ENCODE data around the gene TDRD1.

TDRD1 gene

DNA sequence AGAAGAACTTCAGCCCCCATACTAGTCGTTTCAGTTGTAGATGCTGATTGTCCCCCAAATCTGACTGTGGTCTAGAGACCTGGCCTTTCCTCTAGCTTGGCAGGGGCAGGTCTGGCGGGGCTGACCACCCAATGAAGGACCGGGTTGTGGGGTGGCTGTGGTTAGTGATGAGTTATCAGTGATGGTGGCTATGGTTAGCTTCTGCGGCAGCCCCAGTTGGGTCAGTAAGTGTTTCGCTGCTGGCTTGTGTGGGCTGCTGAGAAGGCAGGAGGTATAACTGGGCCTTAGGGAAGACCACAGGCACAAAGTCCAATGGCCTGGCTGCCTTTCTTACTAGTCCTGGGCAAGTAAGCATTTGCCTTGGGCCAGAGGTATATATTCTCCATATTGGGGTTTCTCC is 81.2 kb downstream of the TDRD1 start:
- Histone ChIP-seq H3K4me3 (ENCODE audit: low read length in 2 of 2) (no peak overlapping the region), H3K27ac (ENCODE audit: low read length) (no peak overlapping the region), H3K27me3 (ENCODE audit: control insufficient read depth in 1 of 2, insufficient read depth in 2 of 2, low read length in 2 of 2) (no peaks in the 10 kb centered on the region)

DNA sequence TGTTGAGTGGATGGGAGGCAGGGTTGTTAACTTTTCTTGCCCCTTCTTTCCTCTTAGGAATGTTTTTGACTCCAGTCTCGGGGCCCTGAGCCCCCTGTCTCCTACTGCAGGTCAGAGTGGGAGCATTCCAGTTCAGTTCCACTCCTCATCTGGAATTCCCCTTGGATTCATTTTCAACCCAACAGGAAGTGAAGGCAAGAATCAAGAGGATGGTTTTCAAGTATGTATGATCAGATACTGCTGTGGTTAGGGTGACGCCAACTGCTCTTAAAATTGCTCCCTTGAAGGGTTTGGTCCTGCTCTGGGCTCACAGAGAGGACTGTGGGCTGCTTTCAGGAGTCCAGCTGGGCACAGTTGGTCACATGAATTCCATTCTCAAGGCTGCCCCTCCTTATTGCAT is 81.9 kb downstream of the TDRD1 start:
- no peak overlapping the region for H3K4me3 ChIP-seq (ENCODE audit: low read length in 2 of 2)
- no peak overlapping the region for H3K27ac ChIP-seq (ENCODE audit: low read length)
- H3K9ac ChIP-seq (ENCODE audit: low read length in 2 of 2): no peak overlapping the region
- no peaks in the 10 kb centered on the region for H3K27me3 ChIP-seq (ENCODE audit: control insufficient read depth in 1 of 2, insufficient read depth in 2 of 2, low read length in 2 of 2)
- H3K4me1 ChIP-seq (ENCODE audit: control insufficient read depth, insufficient read depth, low read length): peaks cover 3% of the 10 kb centered on the region
- no peaks in the 10 kb centered on the region for H3K9me3 ChIP-seq (ENCODE audit: control insufficient read depth in 2 of 2, low read length in 2 of 2)
- H3K36me3 ChIP-seq (ENCODE audit: control insufficient read depth in 2 of 2, insufficient read depth in 2 of 2, low read length in 2 of 2): no peaks in the 10 kb centered on the region

More for the DNA sequence above, 81.2 kb downstream of the TDRD1 start:
- Histone ChIP-seq H3K36me3 (ENCODE audit: control insufficient read depth in 2 of 2, insufficient read depth in 2 of 2, low read length in 2 of 2) (no peaks in the 10 kb centered on the region), H3K4me1 (ENCODE audit: control insufficient read depth, insufficient read depth, low read length) (no peaks in the 10 kb centered on the region), H3K9ac (ENCODE audit: low read length in 2 of 2) (no peak overlapping the region), H3K9me3 (ENCODE audit: control insufficient read depth in 2 of 2, low read length in 2 of 2) (no peaks in the 10 kb centered on the region)

DNA sequence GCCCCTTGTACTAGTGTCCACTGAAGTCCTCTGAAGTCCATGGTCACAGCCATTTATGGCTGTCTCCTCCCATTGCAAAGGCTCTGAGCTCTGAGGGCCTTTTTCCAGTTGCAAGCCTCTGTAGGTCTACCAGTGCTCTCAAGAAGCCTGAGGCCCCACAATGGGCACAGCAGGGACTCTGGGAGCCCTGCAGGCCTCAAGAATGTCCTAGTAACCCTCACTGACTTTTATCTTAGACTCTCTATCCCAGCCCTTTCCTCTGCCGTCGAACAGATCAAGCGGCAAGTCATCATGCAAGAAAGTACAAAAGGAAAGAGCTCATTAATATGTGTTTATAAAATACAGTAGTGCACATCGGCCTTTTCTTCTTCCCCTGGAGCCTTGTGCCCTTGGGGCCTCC is 83.3 kb downstream of the TDRD1 start:
- Histone ChIP-seq H3K36me3 (ENCODE audit: control insufficient read depth in 2 of 2, insufficient read depth in 2 of 2, low read length in 2 of 2) (no peaks in the 10 kb centered on the region), H3K9ac (ENCODE audit: low read length in 2 of 2) (no peak overlapping the region), H3K9me3 (ENCODE audit: control insufficient read depth in 2 of 2, low read length in 2 of 2) (no peaks in the 10 kb centered on the region), H3K4me1 (ENCODE audit: control insufficient read depth, insufficient read depth, low read length) (peaks cover 9% of the 10 kb centered on the region), H3K4me3 (ENCODE audit: low read length in 2 of 2) (no peak overlapping the region), H3K27me3 (ENCODE audit: control insufficient read depth in 1 of 2, insufficient read depth in 2 of 2, low read length in 2 of 2) (no peaks in the 10 kb centered on the region), H3K27ac (ENCODE audit: low read length) (no peak overlapping the region)

DNA sequence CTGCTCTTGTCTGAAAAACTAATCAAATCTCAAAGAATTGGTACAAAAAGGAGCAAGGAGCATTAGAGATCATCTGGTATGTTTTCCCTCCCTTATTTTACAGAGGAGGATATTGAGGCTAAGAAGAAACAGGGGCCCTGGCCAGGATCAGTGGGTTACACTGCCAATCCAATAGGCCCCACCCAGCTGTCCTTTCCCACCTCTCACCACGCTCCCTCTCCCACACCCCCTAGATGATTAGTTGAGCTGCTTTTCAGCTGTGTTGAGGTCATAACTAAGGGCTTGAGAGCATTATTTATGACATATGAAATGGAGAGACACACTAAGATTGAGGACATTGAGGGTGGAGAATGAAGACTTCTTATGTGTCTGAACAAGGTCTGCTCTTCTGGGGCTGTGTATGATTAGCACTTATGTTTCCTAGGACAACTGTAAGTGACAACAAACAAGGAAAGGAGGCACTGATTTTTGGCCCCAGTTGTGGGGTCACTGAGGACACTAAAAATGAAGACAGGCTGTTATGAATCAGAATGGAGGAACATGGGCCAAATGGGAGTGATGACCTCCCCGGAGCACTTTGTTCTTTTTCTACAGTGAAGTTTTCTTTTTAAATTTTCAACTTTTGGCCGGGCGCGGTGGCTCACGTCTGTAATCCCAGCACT is 86.4 kb downstream of the TDRD1 start:
- H3K4me1 ChIP-seq (ENCODE audit: control insufficient read depth, insufficient read depth, low read length): peaks cover 9% of the 10 kb centered on the region
- no peak overlapping the region for H3K27ac ChIP-seq (ENCODE audit: low read length)
- no peaks in the 10 kb centered on the region for H3K36me3 ChIP-seq (ENCODE audit: control insufficient read depth in 2 of 2, insufficient read depth in 2 of 2, low read length in 2 of 2)
- H3K4me3 ChIP-seq (ENCODE audit: low read length in 2 of 2): no peak overlapping the region
- no peaks in the 10 kb centered on the region for H3K9me3 ChIP-seq (ENCODE audit: control insufficient read depth in 2 of 2, low read length in 2 of 2)
- no peak overlapping the region for H3K9ac ChIP-seq (ENCODE audit: low read length in 2 of 2)
- no peaks in the 10 kb centered on the region for H3K27me3 ChIP-seq (ENCODE audit: control insufficient read depth in 1 of 2, insufficient read depth in 2 of 2, low read length in 2 of 2)

DNA sequence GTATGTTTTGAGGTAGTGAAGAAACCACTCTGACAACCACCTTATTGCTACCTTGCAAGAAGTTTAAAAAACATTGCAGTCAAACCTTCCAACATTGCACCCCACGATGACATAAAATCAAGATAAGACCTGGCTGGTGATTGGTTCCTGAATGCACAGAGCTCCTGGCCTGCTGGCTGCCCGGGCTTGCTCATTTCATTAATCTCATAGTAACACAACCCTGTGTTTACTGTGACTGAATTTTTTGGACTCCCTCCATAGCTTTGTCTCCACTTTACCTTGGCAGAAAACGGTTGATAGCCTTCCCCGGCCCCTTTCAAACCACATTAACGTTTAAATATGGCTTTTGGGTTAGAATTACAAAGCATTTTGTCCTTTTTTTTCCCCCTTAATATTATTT is 87.4 kb downstream of the TDRD1 start:
- H3K9me3 ChIP-seq (ENCODE audit: control insufficient read depth in 2 of 2, low read length in 2 of 2): no peaks in the 10 kb centered on the region
- no peaks in the 10 kb centered on the region for H3K27me3 ChIP-seq (ENCODE audit: control insufficient read depth in 1 of 2, insufficient read depth in 2 of 2, low read length in 2 of 2)
- H3K27ac ChIP-seq (ENCODE audit: low read length): no peak overlapping the region
- no peak overlapping the region for H3K4me3 ChIP-seq (ENCODE audit: low read length in 2 of 2)
- no peaks in the 10 kb centered on the region for H3K36me3 ChIP-seq (ENCODE audit: control insufficient read depth in 2 of 2, insufficient read depth in 2 of 2, low read length in 2 of 2)
- H3K9ac ChIP-seq (ENCODE audit: low read length in 2 of 2): no peak overlapping the region
- peaks cover 9% of the 10 kb centered on the region for H3K4me1 ChIP-seq (ENCODE audit: control insufficient read depth, insufficient read depth, low read length)

DNA sequence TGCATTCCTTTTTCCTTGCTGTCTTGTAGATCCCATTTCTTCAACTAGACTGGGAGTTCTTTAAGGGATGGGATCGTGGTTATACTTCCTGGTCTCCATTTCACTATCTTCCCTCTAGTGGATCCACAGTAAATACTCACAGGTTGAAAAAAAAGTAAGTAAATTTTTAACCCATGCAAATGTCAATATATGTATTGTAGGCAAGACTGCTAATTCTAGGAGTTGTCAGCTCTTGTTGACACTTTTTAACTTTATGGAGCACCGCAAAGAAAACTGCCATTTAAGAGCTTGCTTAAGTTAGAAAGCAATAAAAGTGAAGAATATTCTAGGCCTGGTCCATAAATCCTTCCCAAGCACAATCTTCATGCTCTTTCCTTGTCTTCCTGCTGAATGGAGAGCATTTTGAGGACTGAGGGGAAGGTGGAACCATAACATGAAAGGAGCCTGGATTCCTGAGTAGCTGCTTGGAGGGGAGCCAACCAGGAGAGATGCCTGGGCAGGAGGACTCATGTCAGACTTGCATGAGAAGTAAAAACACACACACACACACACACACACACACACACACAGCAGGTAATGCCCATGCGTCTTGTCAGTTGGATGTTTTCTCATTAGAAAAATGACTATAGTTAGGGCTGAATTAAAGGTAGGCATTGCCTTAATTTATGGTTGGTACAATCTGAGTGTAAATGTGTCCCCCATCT is 92.1 kb downstream of the TDRD1 start:
- no peaks in the 10 kb centered on the region for H3K27me3 ChIP-seq (ENCODE audit: control insufficient read depth in 1 of 2, insufficient read depth in 2 of 2, low read length in 2 of 2)
- H3K27ac ChIP-seq (ENCODE audit: low read length): no peak overlapping the region

DNA sequence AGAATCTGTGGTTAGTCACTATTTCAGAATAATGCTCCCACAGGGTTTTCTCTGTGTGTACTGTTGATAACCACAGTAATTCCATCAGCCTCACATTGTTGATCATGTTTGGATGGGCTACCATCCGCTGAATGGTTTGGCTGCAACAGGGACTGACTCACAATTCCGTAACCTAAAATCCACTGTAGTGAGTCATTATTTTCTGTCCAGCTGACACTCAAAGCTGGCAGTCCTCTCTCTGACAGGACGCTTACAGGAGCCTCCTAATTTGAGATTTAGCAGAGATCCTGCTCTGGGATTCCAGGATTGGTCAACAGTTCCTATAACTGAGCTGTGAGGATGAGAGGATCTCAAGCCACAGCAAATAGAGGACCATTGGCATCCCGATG is 92.6 kb downstream of the TDRD1 start:
- H3K27ac ChIP-seq (ENCODE audit: low read length): no peak overlapping the region
- no peaks in the 10 kb centered on the region for H3K36me3 ChIP-seq (ENCODE audit: control insufficient read depth in 2 of 2, insufficient read depth in 2 of 2, low read length in 2 of 2)
- no peak overlapping the region for H3K9ac ChIP-seq (ENCODE audit: low read length in 2 of 2)
- no peaks in the 10 kb centered on the region for H3K27me3 ChIP-seq (ENCODE audit: control insufficient read depth in 1 of 2, insufficient read depth in 2 of 2, low read length in 2 of 2)
- no peaks in the 10 kb centered on the region for H3K9me3 ChIP-seq (ENCODE audit: control insufficient read depth in 2 of 2, low read length in 2 of 2)
- H3K4me1 ChIP-seq (ENCODE audit: control insufficient read depth, insufficient read depth, low read length): peaks cover 2% of the 10 kb centered on the region
- H3K4me3 ChIP-seq (ENCODE audit: low read length in 2 of 2): no peak overlapping the region

More for the DNA sequence above, 92.1 kb downstream of the TDRD1 start:
- Histone ChIP-seq H3K4me1 (ENCODE audit: control insufficient read depth, insufficient read depth, low read length) (peaks cover 7% of the 10 kb centered on the region), H3K9me3 (ENCODE audit: control insufficient read depth in 2 of 2, low read length in 2 of 2) (no peaks in the 10 kb centered on the region), H3K36me3 (ENCODE audit: control insufficient read depth in 2 of 2, insufficient read depth in 2 of 2, low read length in 2 of 2) (no peaks in the 10 kb centered on the region), H3K4me3 (ENCODE audit: low read length in 2 of 2) (no peak overlapping the region), H3K9ac (ENCODE audit: low read length in 2 of 2) (no peak overlapping the region)

DNA sequence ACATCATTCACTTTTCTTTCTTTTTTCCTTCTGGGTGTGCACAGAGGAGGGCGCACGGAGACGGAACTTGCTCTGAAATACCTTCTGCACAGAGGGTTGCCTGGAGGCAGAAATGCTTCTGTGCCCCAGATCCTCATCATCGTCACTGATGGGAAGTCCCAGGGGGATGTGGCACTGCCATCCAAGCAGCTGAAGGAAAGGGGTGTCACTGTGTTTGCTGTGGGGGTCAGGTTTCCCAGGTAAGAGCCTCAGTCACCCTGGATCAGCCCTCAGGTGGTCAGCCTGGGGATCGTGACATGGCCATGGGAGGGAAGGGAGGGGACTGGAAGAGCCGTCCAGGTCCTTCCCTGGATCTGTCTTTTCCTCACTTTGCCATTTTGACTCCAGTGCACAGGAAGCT is 93.5 kb downstream of the TDRD1 start:
- Histone ChIP-seq H3K4me3 (ENCODE audit: low read length in 2 of 2) (no peak overlapping the region), H3K27me3 (ENCODE audit: control insufficient read depth in 1 of 2, insufficient read depth in 2 of 2, low read length in 2 of 2) (peaks cover 0 to 1% of the 10 kb centered on the region in 2 donors), H3K27ac (ENCODE audit: low read length) (no peak overlapping the region), H3K9ac (ENCODE audit: low read length in 2 of 2) (no peak overlapping the region), H3K9me3 (ENCODE audit: control insufficient read depth in 2 of 2, low read length in 2 of 2) (no peaks in the 10 kb centered on the region), H3K4me1 (ENCODE audit: control insufficient read depth, insufficient read depth, low read length) (peaks cover 2% of the 10 kb centered on the region), H3K36me3 (ENCODE audit: control insufficient read depth in 2 of 2, insufficient read depth in 2 of 2, low read length in 2 of 2) (no peaks in the 10 kb centered on the region)

DNA sequence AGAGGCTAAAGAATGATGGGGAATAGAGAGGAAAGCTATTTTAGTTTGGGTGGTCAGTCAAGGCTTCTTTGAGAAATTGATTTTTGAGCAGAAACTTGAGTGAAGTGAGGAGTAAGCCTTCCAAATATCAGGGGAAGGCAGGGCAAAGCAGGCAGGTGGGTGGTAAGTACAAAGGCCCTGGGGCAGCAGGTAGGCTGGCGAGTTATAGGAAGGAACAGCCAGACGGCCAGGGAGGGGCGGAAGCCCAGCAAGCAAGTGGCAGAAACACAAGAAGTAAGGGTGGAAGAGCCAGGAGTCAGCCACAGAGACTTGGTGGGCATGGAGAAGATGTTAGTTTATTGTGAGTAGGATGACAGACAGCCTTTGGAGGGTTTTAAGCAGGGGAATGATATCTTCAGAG is 94.8 kb downstream of the TDRD1 start:
- Histone ChIP-seq H3K9me3 (ENCODE audit: control insufficient read depth in 2 of 2, low read length in 2 of 2) (no peaks in the 10 kb centered on the region), H3K36me3 (ENCODE audit: control insufficient read depth in 2 of 2, insufficient read depth in 2 of 2, low read length in 2 of 2) (no peaks in the 10 kb centered on the region), H3K4me1 (ENCODE audit: control insufficient read depth, insufficient read depth, low read length) (peaks cover 2% of the 10 kb centered on the region), H3K27ac (ENCODE audit: low read length) (no peak overlapping the region), H3K4me3 (ENCODE audit: low read length in 2 of 2) (no peak overlapping the region), H3K9ac (ENCODE audit: low read length in 2 of 2) (no peak overlapping the region), H3K27me3 (ENCODE audit: control insufficient read depth in 1 of 2, insufficient read depth in 2 of 2, low read length in 2 of 2) (peaks cover 0 to 7% of the 10 kb centered on the region in 2 donors)

DNA sequence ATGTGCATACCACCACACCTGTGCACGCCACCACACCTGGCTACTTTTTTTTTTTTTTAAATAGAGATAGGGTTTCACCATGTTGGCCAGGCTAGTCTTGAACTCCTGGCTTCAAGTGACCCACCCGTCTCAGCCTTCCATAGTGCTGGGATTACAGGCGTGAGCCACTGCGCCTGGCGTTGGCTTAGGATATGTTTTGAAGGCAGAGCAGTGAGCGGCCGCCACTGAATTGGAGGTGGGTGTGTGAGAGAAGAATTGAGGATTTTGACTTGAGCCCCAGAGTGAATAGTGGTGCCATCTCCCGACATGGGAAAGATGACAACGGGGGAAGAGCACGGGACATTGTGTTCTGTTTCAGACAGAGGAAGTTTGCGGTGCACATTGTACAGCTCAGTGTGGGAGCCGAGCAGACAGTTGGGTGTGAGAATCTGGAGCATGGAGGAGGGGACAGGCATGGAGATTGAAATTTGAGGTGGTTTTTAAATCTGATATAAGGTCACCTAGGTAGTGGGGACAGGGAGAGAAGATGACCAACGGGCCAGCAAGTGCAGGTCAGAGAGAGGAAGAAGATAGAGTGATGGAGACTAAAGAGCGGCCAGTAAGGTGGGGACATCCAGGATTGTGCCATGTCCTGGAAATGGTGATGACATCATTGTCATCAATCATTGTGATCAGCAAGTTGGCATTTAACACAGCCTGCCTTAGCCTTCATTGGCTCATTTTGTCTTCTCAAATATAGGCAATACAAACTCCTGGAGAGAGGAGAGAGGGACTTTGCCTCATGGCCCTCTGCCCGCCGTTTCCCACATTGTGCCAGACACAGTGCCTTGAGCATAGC is 95.7 kb downstream of the TDRD1 start:
- Histone ChIP-seq H3K4me1 (ENCODE audit: control insufficient read depth, insufficient read depth, low read length) (peaks cover 2% of the 10 kb centered on the region), H3K27me3 (ENCODE audit: control insufficient read depth in 1 of 2, insufficient read depth in 2 of 2, low read length in 2 of 2) (peaks cover 1 to 7% of the 10 kb centered on the region in 2 donors)

More for the DNA sequence above, 95.7 kb downstream of the TDRD1 start:
- Histone ChIP-seq H3K4me3 (ENCODE audit: low read length in 2 of 2) (no peak overlapping the region), H3K36me3 (ENCODE audit: control insufficient read depth in 2 of 2, insufficient read depth in 2 of 2, low read length in 2 of 2) (no peaks in the 10 kb centered on the region), H3K9me3 (ENCODE audit: control insufficient read depth in 2 of 2, low read length in 2 of 2) (no peaks in the 10 kb centered on the region), H3K27ac (ENCODE audit: low read length) (no peak overlapping the region), H3K9ac (ENCODE audit: low read length in 2 of 2) (no peak overlapping the region)

Data from stomach smooth muscle (tissue), 2 donors.